GM18507 (cell line): ENCODE measurements around the gene THYN1.

Source experiments
- DNase-seq: peaks from one replicate; pipeline ENCODE4 v3.0.0; 2011; ENCODE audit warnings: low read depth; ENCODE audit not compliant: insufficient read length; ENCODE audit errors: extremely low spot score
- FAIRE-seq: peaks from 2 replicates; lab custom pipeline; 2011; peaks lifted over from hg19 to GRCh38; lab: Jason Lieb, UNC

THYN1 gene

GRCh38 chr11:134228625-134229024, 24.5 kb downstream of the THYN1 start:
- peak; percentile 35 for DNase-seq
- FAIRE-seq = peak; percentile 94

GRCh38 chr11:134226806-134227325, 26.3 kb downstream of the THYN1 start:
- FAIRE-seq = no peak

GRCh38 chr11:134224710-134225664, 28.2 kb downstream of the THYN1 start:
- FAIRE-seq (no peak), DNase-seq (no peak)

More at GRCh38 chr11:134226806-134227325, 26.3 kb downstream of the THYN1 start:
- no peak for DNase-seq

- FAIRE-seq (peak; percentile 90), DNase-seq (peak; percentile 92)
Measured at GRCh38 chr11:134223836-134224709, 29.1 kb downstream of the THYN1 start, which contains the start of the genes NCAPD3 and VPS26B. Gene NCAPD3, minus strand, starts transcription at chr11:134223967. Its CDS starts 41 bp downstream, at chr11:134223926. Gene VPS26B, plus strand, starts transcription at chr11:134224671. Its CDS starts 452 bp downstream, at chr11:134225123.

- DNase-seq (no peak), FAIRE-seq (no peak)
Measured at GRCh38 chr11:134223121-134223520, 30.0 kb downstream of the THYN1 start.

GRCh38 chr11:134216816-134217215, 36.3 kb downstream of the THYN1 start:
- DNase-seq (no peak), FAIRE-seq (no peak)

- no peak for DNase-seq
- FAIRE-seq = no peak
Measured at GRCh38 chr11:134215836-134216235, 37.3 kb downstream of the THYN1 start.

GRCh38 chr11:134207538-134208239, 45.5 kb downstream of the THYN1 start:
- no peak for DNase-seq
- FAIRE-seq = no peak

GRCh38 chr11:134206185-134206584, 47.0 kb downstream of the THYN1 start:
- DNase-seq = no peak
- FAIRE-seq = no peak

- FAIRE-seq (no peak), DNase-seq (no peak)
Measured at GRCh38 chr11:134205729-134206128, 47.4 kb downstream of the THYN1 start.

- FAIRE-seq = no peak
- DNase-seq = no peak
Measured at GRCh38 chr11:134202661-134203060, 50.5 kb downstream of the THYN1 start.

- no peak for FAIRE-seq
Measured at GRCh38 chr11:134200688-134201087, 52.5 kb downstream of the THYN1 start.

GRCh38 chr11:134199531-134199930, 53.6 kb downstream of the THYN1 start:
- FAIRE-seq = no peak
- DNase-seq = no peak

More at GRCh38 chr11:134200688-134201087, 52.5 kb downstream of the THYN1 start:
- DNase-seq = no peak
